Measurements from ENCODE around the gene PCDHGA2.
"Not testable (repeated sequence)": the region's sequence is repeated elsewhere in the genome, so short reads cannot be mapped to it uniquely, and the experiment has no call there.

DNA sequence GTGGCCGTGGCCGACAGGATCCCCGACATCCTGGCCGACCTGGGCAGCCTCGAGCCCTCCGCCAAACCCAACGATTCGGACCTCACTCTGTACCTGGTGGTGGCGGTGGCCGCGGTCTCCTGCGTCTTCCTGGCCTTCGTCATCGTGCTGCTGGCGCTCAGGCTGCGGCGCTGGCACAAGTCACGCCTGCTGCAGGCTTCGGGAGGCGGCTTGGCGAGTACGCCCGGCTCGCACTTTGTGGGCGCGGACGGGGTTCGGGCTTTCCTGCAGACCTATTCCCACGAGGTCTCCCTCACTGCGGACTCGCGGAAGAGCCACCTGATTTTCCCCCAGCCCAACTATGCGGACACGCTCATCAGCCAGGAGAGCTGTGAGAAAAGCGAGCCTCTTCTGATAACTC lies 7.5 kb downstream of the PCDHGA2 start:
- not testable (repeated sequence) for TF ChIP-seq EZH2 (IDR thresholded peaks at IDR 0.05; ENCODE audit: insufficient read depth, poor library complexity, severe bottlenecking); EZH2phosphoT487 (IDR thresholded peaks at IDR 0.05; ENCODE audit: insufficient read depth, low read depth)

Data from GM23248 (cell line).